Measurements from ENCODE around the gene MEOX1.

Gene MEOX1

GRCh38 chr17:43618276-43618675 lies 43.4 kb downstream of the MEOX1 start:
- no peaks in the 10 kb centered on the region for H3K36me3 ChIP-seq (ENCODE audit: insufficient read depth, low read length)
- no peak overlapping the region for H2AFZ ChIP-seq (ENCODE audit: low read length, unreplicated experiment)
- no peak overlapping the region for H3K4me3 ChIP-seq (ENCODE audit: low read depth, low read length)
- no peaks in the 10 kb centered on the region for H3K79me2 ChIP-seq (ENCODE audit: control insufficient read depth, insufficient read depth, low read length, unreplicated experiment)
- H3K4me1 ChIP-seq (ENCODE audit: control insufficient read depth, insufficient read depth, low read length, unreplicated experiment) = no peaks in the 10 kb centered on the region
- H3K27ac ChIP-seq (ENCODE audit: low read depth, low read length) = no peak overlapping the region
- H3K27me3 ChIP-seq (ENCODE audit: insufficient read depth, low read length) = no peaks in the 10 kb centered on the region

DNA sequence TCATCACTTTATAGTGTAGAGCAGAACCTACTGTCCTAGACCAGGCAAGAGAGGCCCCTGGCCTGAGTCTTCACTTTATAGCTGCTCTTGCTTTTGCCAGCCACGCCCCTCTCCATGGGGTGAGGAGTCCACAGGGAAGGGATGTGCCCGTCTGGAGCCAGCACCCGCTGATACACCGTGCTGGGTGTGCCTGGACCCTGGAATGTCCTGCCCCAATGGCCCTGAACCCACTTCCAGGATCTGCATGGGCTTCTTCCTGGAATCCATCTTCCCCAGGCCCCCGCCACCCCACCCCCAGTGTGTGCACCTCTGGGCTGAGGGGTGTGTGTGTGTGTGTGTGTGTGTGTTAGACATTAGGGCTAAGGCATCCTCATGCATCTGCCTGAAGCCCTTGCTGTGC lies 44.9 kb downstream of the MEOX1 start:
- Histone ChIP-seq H2AFZ (ENCODE audit: low read length, unreplicated experiment) (no peak overlapping the region), H3K4me1 (ENCODE audit: control insufficient read depth, insufficient read depth, low read length, unreplicated experiment) (no peaks in the 10 kb centered on the region), H3K27me3 (ENCODE audit: insufficient read depth, low read length) (no peaks in the 10 kb centered on the region), H3K27ac (ENCODE audit: low read depth, low read length) (no peak overlapping the region), H3K36me3 (ENCODE audit: insufficient read depth, low read length) (no peaks in the 10 kb centered on the region), H3K79me2 (ENCODE audit: control insufficient read depth, insufficient read depth, low read length, unreplicated experiment) (no peaks in the 10 kb centered on the region), H3K4me3 (ENCODE audit: low read depth, low read length) (no peak overlapping the region)

DNA sequence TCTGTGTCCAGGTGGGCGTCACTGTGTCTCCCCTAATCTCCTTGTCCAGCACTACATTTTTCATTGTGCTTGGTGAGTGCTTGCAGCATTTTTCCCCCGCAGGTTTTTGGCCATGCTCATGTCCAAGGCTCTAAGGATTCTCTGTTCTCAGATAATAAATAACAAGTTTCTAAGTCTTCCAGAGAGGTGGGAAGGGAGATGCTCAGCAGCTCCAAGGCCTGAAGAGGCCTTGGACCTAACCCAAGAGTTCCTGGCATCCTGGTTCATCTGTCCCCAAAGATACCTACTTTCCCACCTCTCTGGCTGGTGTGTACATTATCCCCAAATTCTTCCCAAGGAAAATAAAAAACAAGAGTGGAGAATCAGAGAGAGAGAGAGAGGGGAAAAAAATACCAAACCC lies 45.3 kb downstream of the MEOX1 start:
- Histone ChIP-seq H3K36me3 (ENCODE audit: insufficient read depth, low read length) (no peaks in the 10 kb centered on the region), H3K79me2 (ENCODE audit: control insufficient read depth, insufficient read depth, low read length, unreplicated experiment) (no peaks in the 10 kb centered on the region), H3K4me3 (ENCODE audit: low read depth, low read length) (no peak overlapping the region), H3K27ac (ENCODE audit: low read depth, low read length) (no peak overlapping the region), H3K27me3 (ENCODE audit: insufficient read depth, low read length) (no peaks in the 10 kb centered on the region), H3K4me1 (ENCODE audit: control insufficient read depth, insufficient read depth, low read length, unreplicated experiment) (no peaks in the 10 kb centered on the region), H2AFZ (ENCODE audit: low read length, unreplicated experiment) (no peak overlapping the region)

DNA sequence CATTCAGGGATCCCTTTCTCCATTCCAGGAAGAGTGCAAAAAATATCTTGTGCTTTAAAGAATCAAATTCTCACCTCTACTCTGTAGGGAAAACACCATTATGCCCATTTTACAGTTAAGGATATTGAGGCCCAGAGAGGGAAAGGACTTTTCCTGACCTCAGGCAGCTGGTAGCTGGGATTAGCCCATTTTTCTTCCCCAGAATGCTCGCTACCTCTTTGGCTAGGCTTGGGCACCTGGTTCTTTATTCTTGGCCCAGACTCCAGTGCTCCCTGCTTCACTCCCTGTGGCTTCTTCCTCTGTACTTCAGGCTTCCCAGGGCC lies 45.7 kb downstream of the MEOX1 start:
- Histone ChIP-seq H3K4me1 (ENCODE audit: control insufficient read depth, insufficient read depth, low read length, unreplicated experiment) (no peaks in the 10 kb centered on the region), H3K4me3 (ENCODE audit: low read depth, low read length) (no peak overlapping the region), H3K79me2 (ENCODE audit: control insufficient read depth, insufficient read depth, low read length, unreplicated experiment) (no peaks in the 10 kb centered on the region), H3K36me3 (ENCODE audit: insufficient read depth, low read length) (no peaks in the 10 kb centered on the region), H3K27ac (ENCODE audit: low read depth, low read length) (no peak overlapping the region), H3K27me3 (ENCODE audit: insufficient read depth, low read length) (no peaks in the 10 kb centered on the region), H2AFZ (ENCODE audit: low read length, unreplicated experiment) (no peak overlapping the region)

DNA sequence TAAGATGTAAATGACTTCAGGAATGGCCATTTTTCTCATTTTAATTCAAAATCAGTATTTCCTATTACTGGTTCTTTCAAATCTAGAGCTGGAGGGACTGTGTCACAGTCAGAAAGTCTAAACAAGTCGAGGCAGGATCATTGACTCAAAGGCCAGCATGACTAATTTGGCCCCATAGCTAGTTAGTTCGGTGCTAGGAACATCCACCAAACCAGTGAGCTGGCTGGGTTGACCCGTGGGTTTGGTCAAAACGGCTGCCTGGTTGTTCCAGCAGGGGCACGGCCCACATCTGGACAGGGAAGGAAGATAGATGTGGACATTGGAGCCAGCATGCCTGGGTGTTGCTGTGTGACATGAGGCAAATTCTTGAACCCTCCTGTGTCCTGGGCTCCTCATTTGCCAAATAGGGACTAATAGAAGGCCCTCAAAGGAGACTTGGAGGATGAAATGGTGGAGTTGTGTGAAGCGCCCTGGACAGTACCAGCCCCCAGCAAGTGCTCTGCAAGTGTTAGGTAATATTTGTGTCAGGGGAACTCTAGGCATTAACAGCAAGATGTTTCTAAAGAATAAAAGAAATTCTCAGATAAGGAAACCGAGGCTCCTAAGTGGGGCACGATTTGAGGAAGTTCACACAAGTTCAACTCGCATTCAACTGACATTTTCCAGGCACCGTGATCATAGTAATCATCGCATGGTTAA lies 46.2 kb downstream of the MEOX1 start:
- no peaks in the 10 kb centered on the region for H3K36me3 ChIP-seq (ENCODE audit: insufficient read depth, low read length)
- no peak overlapping the region for H3K4me3 ChIP-seq (ENCODE audit: low read depth, low read length)
- no peak overlapping the region for H2AFZ ChIP-seq (ENCODE audit: low read length, unreplicated experiment)
- H3K4me1 ChIP-seq (ENCODE audit: control insufficient read depth, insufficient read depth, low read length, unreplicated experiment) = no peaks in the 10 kb centered on the region
- no peak overlapping the region for H3K27ac ChIP-seq (ENCODE audit: low read depth, low read length)
- no peaks in the 10 kb centered on the region for H3K79me2 ChIP-seq (ENCODE audit: control insufficient read depth, insufficient read depth, low read length, unreplicated experiment)
- H3K27me3 ChIP-seq (ENCODE audit: insufficient read depth, low read length) = no peaks in the 10 kb centered on the region

GRCh38 chr17:43614561-43614960 lies 47.2 kb downstream of the MEOX1 start:
- Histone ChIP-seq H3K4me3 (ENCODE audit: low read depth, low read length) (no peak overlapping the region), H3K27me3 (ENCODE audit: insufficient read depth, low read length) (no peaks in the 10 kb centered on the region), H3K4me1 (ENCODE audit: control insufficient read depth, insufficient read depth, low read length, unreplicated experiment) (no peaks in the 10 kb centered on the region), H3K27ac (ENCODE audit: low read depth, low read length) (no peak overlapping the region), H2AFZ (ENCODE audit: low read length, unreplicated experiment) (no peak overlapping the region), H3K36me3 (ENCODE audit: insufficient read depth, low read length) (no peaks in the 10 kb centered on the region), H3K79me2 (ENCODE audit: control insufficient read depth, insufficient read depth, low read length, unreplicated experiment) (no peaks in the 10 kb centered on the region)

DNA sequence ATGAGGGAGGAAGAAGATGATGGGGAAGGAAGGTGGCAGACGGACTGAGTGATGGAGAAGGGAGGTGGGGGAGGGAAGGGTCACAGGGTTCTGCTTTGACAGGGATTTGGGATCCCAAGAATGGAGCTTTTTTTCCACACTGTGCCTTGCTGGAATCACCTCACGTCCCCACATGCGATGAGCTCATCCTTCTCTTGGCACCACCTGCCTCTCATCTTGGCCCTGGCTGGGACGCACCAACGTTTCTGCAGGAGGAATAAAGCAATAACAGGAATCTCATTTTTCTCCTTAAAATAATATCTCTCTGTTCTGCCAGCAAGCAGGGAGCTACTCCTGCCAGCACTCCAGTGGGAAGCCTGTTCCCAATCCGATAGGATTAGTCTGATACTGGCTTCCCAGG lies 47.8 kb downstream of the MEOX1 start:
- Histone ChIP-seq H3K79me2 (ENCODE audit: control insufficient read depth, insufficient read depth, low read length, unreplicated experiment) (no peaks in the 10 kb centered on the region), H3K4me1 (ENCODE audit: control insufficient read depth, insufficient read depth, low read length, unreplicated experiment) (no peaks in the 10 kb centered on the region), H3K4me3 (ENCODE audit: low read depth, low read length) (no peak overlapping the region), H3K27me3 (ENCODE audit: insufficient read depth, low read length) (no peaks in the 10 kb centered on the region), H3K36me3 (ENCODE audit: insufficient read depth, low read length) (no peaks in the 10 kb centered on the region), H3K27ac (ENCODE audit: low read depth, low read length) (no peak overlapping the region), H2AFZ (ENCODE audit: low read length, unreplicated experiment) (no peak overlapping the region)

GRCh38 chr17:43612515-43612914 lies 49.2 kb downstream of the MEOX1 start:
- no peak overlapping the region for H3K4me3 ChIP-seq (ENCODE audit: low read depth, low read length)
- no peaks in the 10 kb centered on the region for H3K36me3 ChIP-seq (ENCODE audit: insufficient read depth, low read length)
- no peaks in the 10 kb centered on the region for H3K27me3 ChIP-seq (ENCODE audit: insufficient read depth, low read length)
- H3K27ac ChIP-seq (ENCODE audit: low read depth, low read length) = no peak overlapping the region
- H3K4me1 ChIP-seq (ENCODE audit: control insufficient read depth, insufficient read depth, low read length, unreplicated experiment) = no peaks in the 10 kb centered on the region
- no peak overlapping the region for H2AFZ ChIP-seq (ENCODE audit: low read length, unreplicated experiment)
- H3K79me2 ChIP-seq (ENCODE audit: control insufficient read depth, insufficient read depth, low read length, unreplicated experiment) = no peaks in the 10 kb centered on the region

DNA sequence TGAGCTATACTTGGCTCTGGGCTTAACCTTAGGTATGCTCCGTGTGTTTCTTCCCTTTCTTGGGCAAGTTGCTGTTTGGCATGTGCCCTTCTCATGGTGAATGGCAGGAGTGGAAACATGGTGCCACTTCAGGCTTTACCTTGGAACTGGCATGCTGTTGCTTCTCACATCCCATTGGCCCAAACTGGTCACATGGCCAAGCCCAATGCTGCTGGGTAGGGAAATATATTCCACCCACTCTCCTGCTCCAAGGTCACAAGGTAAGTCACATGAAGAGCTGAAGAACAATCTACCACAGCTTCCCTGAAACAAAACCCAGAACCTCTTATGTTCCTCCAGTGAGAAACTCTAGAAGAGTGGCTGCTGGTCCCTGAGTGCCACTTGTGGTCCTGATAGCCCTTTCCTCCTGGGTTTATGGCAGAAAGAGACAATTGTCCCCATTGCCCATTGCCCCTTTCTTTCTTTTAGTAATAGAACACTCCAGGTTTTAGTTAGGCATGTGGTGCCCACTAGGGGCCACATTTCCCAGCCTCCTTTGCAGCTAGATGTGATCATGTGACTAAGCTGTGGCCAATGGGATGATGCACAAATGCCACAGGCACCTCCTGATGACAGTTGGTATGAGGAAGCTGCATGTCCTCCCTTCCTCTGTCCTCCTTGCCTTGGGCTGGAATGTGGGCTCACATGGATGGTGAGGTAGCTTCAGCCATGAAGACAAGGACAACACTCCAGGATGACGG lies 50.3 kb downstream of the MEOX1 start:
- Histone ChIP-seq H3K27ac (ENCODE audit: low read depth, low read length) (no peak overlapping the region), H3K4me3 (ENCODE audit: low read depth, low read length) (no peak overlapping the region), H3K4me1 (ENCODE audit: control insufficient read depth, insufficient read depth, low read length, unreplicated experiment) (no peaks in the 10 kb centered on the region), H3K79me2 (ENCODE audit: control insufficient read depth, insufficient read depth, low read length, unreplicated experiment) (no peaks in the 10 kb centered on the region), H2AFZ (ENCODE audit: low read length, unreplicated experiment) (no peak overlapping the region), H3K27me3 (ENCODE audit: insufficient read depth, low read length) (no peaks in the 10 kb centered on the region), H3K36me3 (ENCODE audit: insufficient read depth, low read length) (no peaks in the 10 kb centered on the region)

DNA sequence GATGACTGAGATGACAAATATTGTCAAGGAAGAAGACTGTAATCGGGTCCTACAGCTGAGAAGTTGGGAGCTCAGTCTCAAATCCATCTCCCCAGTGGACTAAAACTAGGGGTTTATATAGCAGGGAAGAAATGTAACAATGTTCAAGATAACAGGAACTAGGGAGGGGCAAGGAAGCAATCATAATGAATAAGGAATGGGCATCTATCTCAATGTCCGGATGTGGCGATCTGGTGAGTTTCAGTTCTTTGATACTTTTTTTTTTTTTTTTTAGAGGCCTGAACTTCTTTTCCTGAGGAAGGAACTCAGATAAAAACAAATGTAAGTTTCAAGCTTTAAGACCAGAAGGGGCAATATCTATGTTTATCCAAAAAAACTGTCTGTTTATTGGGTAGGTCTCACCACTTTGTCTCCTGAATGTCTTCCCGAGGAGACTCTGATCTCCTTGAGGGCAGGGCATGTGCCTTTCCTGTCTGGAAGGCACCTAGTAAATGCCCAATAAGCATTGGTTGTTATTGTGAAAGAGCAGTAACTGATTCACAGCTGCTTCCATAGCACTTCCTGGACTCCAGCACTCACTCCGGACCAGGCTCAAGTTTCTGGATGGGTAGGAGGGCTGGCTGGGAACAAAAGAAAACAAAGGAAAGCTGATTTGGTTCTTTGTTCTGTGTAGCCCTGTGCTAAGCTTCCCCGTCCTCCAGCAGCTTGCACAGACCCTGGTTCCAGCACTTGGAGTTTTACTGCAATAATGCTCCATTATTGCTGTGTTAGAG lies 51.9 kb downstream of the MEOX1 start:
- H3K4me3 ChIP-seq (ENCODE audit: low read depth, low read length) = no peak overlapping the region
- no peaks in the 10 kb centered on the region for H3K27me3 ChIP-seq (ENCODE audit: insufficient read depth, low read length)
- no peaks in the 10 kb centered on the region for H3K79me2 ChIP-seq (ENCODE audit: control insufficient read depth, insufficient read depth, low read length, unreplicated experiment)
- H3K4me1 ChIP-seq (ENCODE audit: control insufficient read depth, insufficient read depth, low read length, unreplicated experiment) = no peaks in the 10 kb centered on the region
- no peak overlapping the region for H2AFZ ChIP-seq (ENCODE audit: low read length, unreplicated experiment)
- H3K27ac ChIP-seq (ENCODE audit: low read depth, low read length) = no peak overlapping the region
- no peaks in the 10 kb centered on the region for H3K36me3 ChIP-seq (ENCODE audit: insufficient read depth, low read length)

- no peaks in the 10 kb centered on the region for H3K79me2 ChIP-seq (ENCODE audit: control insufficient read depth, insufficient read depth, low read length, unreplicated experiment)
- no peak overlapping the region; the same call in 1 of the 2 replicates for H3K27ac ChIP-seq (ENCODE audit: low read depth, low read length)
- no peaks in the 10 kb centered on the region for H3K36me3 ChIP-seq (ENCODE audit: insufficient read depth, low read length)
- no peak overlapping the region for H3K4me3 ChIP-seq (ENCODE audit: low read depth, low read length)
- H2AFZ ChIP-seq (ENCODE audit: low read length, unreplicated experiment) = no peak overlapping the region
- no peaks in the 10 kb centered on the region for H3K27me3 ChIP-seq (ENCODE audit: insufficient read depth, low read length)
- H3K4me1 ChIP-seq (ENCODE audit: control insufficient read depth, insufficient read depth, low read length, unreplicated experiment) = no peaks in the 10 kb centered on the region
Measured at GRCh38 chr17:43608313-43608712, 53.4 kb downstream of the MEOX1 start.

All from ACC112 (cell line).